A673 (cell line): ENCODE measurements around the gene OTOG. TPM values are rescaled to one million over a fixed set of nuclear protein-coding genes. Genes with fewer than 3 reads are reported as not detected.

Source experiments
- BruUV-seq: library from RNA; stranded (reverse); fragments of 400-500 nt; replicated peaks from 2 replicates; lab custom pipeline; 2021; lab: Mats Ljungman, UMichigan
- CTCF ChIA-PET: fragments of 300-600 bp; sonication (Branson Sonifier 250); formaldehyde crosslinking; loops from one replicate; lab custom pipeline; 2022; ENCODE audit warnings: antibody characterized with exemption; lab: Charles Lee
- POLR2A ChIA-PET: fragments of 300-600 bp; sonication (Branson Sonifier 250); formaldehyde crosslinking; loops from one replicate; lab custom pipeline; 2022; ENCODE audit warnings: antibody characterized with exemption; ENCODE audit not compliant: low non-redundant PET; lab: Charles Lee
- DNase-seq: peaks from one replicate; pipeline ENCODE4 v3.0.0-alpha.2; 2015; ENCODE audit warnings: low spot score
- H3K27ac ChIP-seq: fragments of 200-600 bp; sonication (generic); 2 replicates; pipeline ENCODE4 v1.5.1; 2016; ENCODE audit warnings: mixed run types, low read depth, mild to moderate bottlenecking, mixed read lengths, antibody characterized with exemption, low read length; ENCODE audit not compliant: poor library complexity, severe bottlenecking
- H3K27me3 ChIP-seq: fragments of 200-600 bp; sonication (generic); replicated peaks from 2 replicates; pipeline ENCODE4 v1.6.1; 2017; ENCODE audit warnings: mixed run types, low read depth, mild to moderate bottlenecking, mixed read lengths, antibody characterized with exemption, low read length; ENCODE audit not compliant: insufficient read depth, poor library complexity
- H3K36me3 ChIP-seq: fragments of 200-600 bp; sonication (generic); 2 replicates; pipeline ENCODE4 v1.6.1; 2016; ENCODE audit warnings: mixed run types, mild to moderate bottlenecking, mixed read lengths, antibody characterized with exemption, low read length; ENCODE audit not compliant: insufficient read depth, poor library complexity, severe bottlenecking
- H3K4me1 ChIP-seq: fragments of 200-600 bp; sonication (generic); 2 replicates; pipeline ENCODE4 v1.6.1; 2017; ENCODE audit warnings: mixed run types, mild to moderate bottlenecking, mixed read lengths, antibody characterized with exemption, low read length; ENCODE audit not compliant: insufficient read depth, poor library complexity, severe bottlenecking
- H3K4me3 ChIP-seq: fragments of 200-600 bp; sonication (generic); 2 replicates; pipeline ENCODE4 v1.5.1; 2016; ENCODE audit warnings: low read depth, mixed run types, mild to moderate bottlenecking, mixed read lengths, low read length; ENCODE audit not compliant: poor library complexity, severe bottlenecking
- H3K9me3 ChIP-seq: fragments of 200-600 bp; sonication (generic); 2 replicates; pipeline ENCODE4 v1.6.1; 2016; ENCODE audit warnings: mixed run types, low read depth, mild to moderate bottlenecking, mixed read lengths, antibody characterized with exemption, low read length; ENCODE audit not compliant: poor library complexity, severe bottlenecking
- CTCF ChIP-seq: fragments of 300-800, 200-600 bp; sonication (generic); conservative IDR thresholded peaks from 2 replicates; pipeline ENCODE4 v1.5.1; 2017; ENCODE audit warnings: low read depth, mild to moderate bottlenecking, antibody characterized with exemption, low read length, moderate library complexity, mixed read lengths
- EZH2 ChIP-seq: fragments of 200-600 bp; sonication (generic); IDR thresholded peaks from 2 replicates; pipeline ENCODE4 v1.6.1; 2017; ENCODE audit warnings: borderline replicate concordance, low read depth, mild to moderate bottlenecking, mixed read lengths, antibody characterized with exemption, low read length; ENCODE audit not compliant: poor library complexity, severe bottlenecking
- intact Hi-C: fragments of 100-400 bp; cut with micrococcal nuclease; formaldehyde crosslinking; loops from one replicate; pipeline ENCODE4 v1.10.0; 2022; ENCODE audit not compliant: unreplicated experiment
- total RNA-seq: library from RNA; stranded (reverse); gene quantifications from 2 replicates; pipeline ENCODE4 v1.2.3, GENCODE V29; 2021

OTOG gene
- total RNA-seq, 1 experiment from 2014 or later, result not detected

- H3K36me3 ChIP-seq, result no peaks in the 10 kb centered on the region
- H3K4me3 ChIP-seq, result no peak overlapping the region
- no peaks in the 10 kb centered on the region for H3K27me3 ChIP-seq
- no peaks in the 10 kb centered on the region for H3K9me3 ChIP-seq
- POLR2A ChIA-PET, result no interaction called here
- DNase-seq, result peak; percentile 57
- peaks cover 25% of the 10 kb centered on the region for H3K4me1 ChIP-seq
- H3K27ac ChIP-seq, result peak overlapping the region; percentile 12
- intact Hi-C loops, result no loop called here
- no TSS peak for BruUV-seq
- TF ChIP-seq CTCF (no peak), EZH2 (no peak)
- CTCF ChIA-PET, result no interaction called here
These were observed 102.6 kb downstream of the OTOG start for GRCh38 chr11:17649696-17650095.

GRCh38 chr11:17650127-17650911 lies 103.3 kb downstream of the OTOG start:
- H3K9me3 ChIP-seq, result peaks cover 5% of the 10 kb centered on the region
- BruUV-seq, result no TSS peak
- intact Hi-C loops, result no loop called here
- ChIA-PET CTCF (no interaction called here), POLR2A (no interaction called here)
- peaks cover 25% of the 10 kb centered on the region for H3K4me1 ChIP-seq
- peak overlapping the region; percentile 12 for H3K27ac ChIP-seq
- DNase-seq, result peak; percentile 76
- H3K27me3 ChIP-seq, result no peaks in the 10 kb centered on the region
- H3K4me3 ChIP-seq, result no peak overlapping the region
- TF ChIP-seq CTCF (no peak), EZH2 (no peak)
- no peaks in the 10 kb centered on the region for H3K36me3 ChIP-seq

GRCh38 chr11:17651061-17651460 lies 104.0 kb downstream of the OTOG start:
- Histone ChIP-seq H3K27ac (no peak overlapping the region), H3K36me3 (no peaks in the 10 kb centered on the region), H3K9me3 (peaks cover 9% of the 10 kb centered on the region), H3K27me3 (no peaks in the 10 kb centered on the region), H3K4me3 (no peak overlapping the region), H3K4me1 (peaks cover 25% of the 10 kb centered on the region)
- POLR2A ChIA-PET, result no interaction called here
- DNase-seq, result no peak
- intact Hi-C loops, result no loop called here
- no TSS peak for BruUV-seq
- TF ChIP-seq EZH2, result no peak
- TF ChIP-seq CTCF, result no peak
- CTCF ChIA-PET, result no interaction called here
